ENCODE data around the gene ACSF2.

Gene ACSF2

GRCh38 chr17:50423553-50424159 lies 2.4 kb upstream of the ACSF2 start:
- no peak overlapping the region for H3K4me2 ChIP-seq (ENCODE audit: low read depth, low read length)

DNA sequence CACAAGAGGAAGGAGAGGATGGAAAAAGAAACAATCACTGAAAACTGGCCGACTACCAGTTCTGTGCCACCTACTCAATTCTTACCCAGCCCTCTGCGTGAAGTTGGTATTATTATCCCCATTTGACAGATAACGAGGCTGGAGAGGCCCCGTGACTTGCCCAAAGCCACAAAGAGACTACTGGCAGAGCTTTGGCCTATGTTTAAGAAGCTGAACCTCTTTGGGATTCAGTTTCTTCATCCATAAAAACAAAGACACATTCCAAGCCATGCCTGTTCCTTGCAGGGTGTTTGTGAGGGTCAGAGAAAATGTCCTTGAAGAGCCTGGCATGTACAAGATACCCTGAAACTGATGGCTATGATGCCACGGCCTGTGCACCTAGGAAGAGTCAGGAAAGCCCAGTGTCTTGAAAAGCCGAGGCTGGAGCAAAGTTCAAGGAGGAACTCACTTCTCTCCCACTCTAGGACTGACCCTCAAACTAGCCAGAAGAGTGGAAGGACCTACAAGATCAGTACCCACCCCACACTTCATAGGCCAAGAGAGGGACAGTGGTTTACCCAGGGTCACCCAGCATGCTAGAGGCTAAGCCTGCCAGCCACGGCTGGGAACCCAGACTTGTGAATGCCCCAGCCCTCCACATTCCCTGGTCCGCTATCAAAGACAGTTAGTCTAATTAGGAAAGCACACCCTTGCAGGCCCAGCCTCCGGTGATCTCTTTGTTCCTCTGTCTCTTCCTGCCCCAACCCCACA lies 1.6 kb upstream of the ACSF2 start:
- H4K20me1 ChIP-seq (ENCODE audit: insufficient read depth, low read length), result no peaks in the 10 kb centered on the region
- H2AFZ ChIP-seq (ENCODE audit: low read length), result no peak overlapping the region
- no peak overlapping the region for H3K27ac ChIP-seq (ENCODE audit: low read length)
- H3K4me2 ChIP-seq (ENCODE audit: low read depth, low read length), result no peak overlapping the region
- TF ChIP-seq, protein P1, sequence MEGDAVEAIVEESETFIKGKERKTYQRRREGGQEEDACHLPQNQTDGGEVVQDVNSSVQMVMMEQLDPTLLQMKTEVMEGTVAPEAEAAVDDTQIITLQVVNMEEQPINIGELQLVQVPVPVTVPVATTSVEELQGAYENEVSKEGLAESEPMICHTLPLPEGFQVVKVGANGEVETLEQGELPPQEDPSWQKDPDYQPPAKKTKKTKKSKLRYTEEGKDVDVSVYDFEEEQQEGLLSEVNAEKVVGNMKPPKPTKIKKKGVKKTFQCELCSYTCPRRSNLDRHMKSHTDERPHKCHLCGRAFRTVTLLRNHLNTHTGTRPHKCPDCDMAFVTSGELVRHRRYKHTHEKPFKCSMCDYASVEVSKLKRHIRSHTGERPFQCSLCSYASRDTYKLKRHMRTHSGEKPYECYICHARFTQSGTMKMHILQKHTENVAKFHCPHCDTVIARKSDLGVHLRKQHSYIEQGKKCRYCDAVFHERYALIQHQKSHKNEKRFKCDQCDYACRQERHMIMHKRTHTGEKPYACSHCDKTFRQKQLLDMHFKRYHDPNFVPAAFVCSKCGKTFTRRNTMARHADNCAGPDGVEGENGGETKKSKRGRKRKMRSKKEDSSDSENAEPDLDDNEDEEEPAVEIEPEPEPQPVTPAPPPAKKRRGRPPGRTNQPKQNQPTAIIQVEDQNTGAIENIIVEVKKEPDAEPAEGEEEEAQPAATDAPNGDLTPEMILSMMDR (IDR thresholded peaks at IDR 0.05; ENCODE audit: low read length), result no peak
- no peak for TF ChIP-seq EZH2phosphoT487 (IDR thresholded peaks at IDR 0.05; ENCODE audit: low read length)
- TF ChIP-seq EZH2 (optimal IDR thresholded peaks at IDR 0.05; ENCODE audit: low read depth, low read length), result no peak
- H3K9ac ChIP-seq (ENCODE audit: low read length), result no peak overlapping the region
- H3K79me2 ChIP-seq (ENCODE audit: low read length), result 0 out of 2 replicates have a peak, but pooled peaks cover 10% of the 10 kb centered on the region
- H3K36me3 ChIP-seq (replicated peaks; ENCODE audit: insufficient read depth, low read length), result no peaks in the 10 kb centered on the region
- H3F3A ChIP-seq (ENCODE audit: insufficient read depth, low read length), result peaks cover 13% of the 10 kb centered on the region
- no peak for DNase-seq
- no peak overlapping the region for H3K4me3 ChIP-seq (ENCODE audit: low read length)
- H3K9me3 ChIP-seq (replicated peaks; ENCODE audit: insufficient read depth, low read length), result no peaks in the 10 kb centered on the region
- no peaks in the 10 kb centered on the region for H3K27me3 ChIP-seq (replicated peaks; ENCODE audit: insufficient read depth, low read length)
- H3K9me2 ChIP-seq (replicated peaks; ENCODE audit: insufficient read depth, low read length), result no peaks in the 10 kb centered on the region
- H3K4me1 ChIP-seq (ENCODE audit: low read length), result peaks cover 17% of the 10 kb centered on the region

More at GRCh38 chr17:50423553-50424159, 2.4 kb upstream of the ACSF2 start:
- Histone ChIP-seq H3K36me3 (replicated peaks; ENCODE audit: insufficient read depth, low read length) (no peaks in the 10 kb centered on the region), H3F3A (ENCODE audit: insufficient read depth, low read length) (peaks cover 13% of the 10 kb centered on the region), H3K27ac (ENCODE audit: low read length) (no peak overlapping the region), H4K20me1 (ENCODE audit: insufficient read depth, low read length) (no peaks in the 10 kb centered on the region), H2AFZ (ENCODE audit: low read length) (no peak overlapping the region), H3K79me2 (ENCODE audit: low read length) (0 out of 2 replicates have a peak, but pooled peaks cover 5% of the 10 kb centered on the region), H3K9me3 (replicated peaks; ENCODE audit: insufficient read depth, low read length) (no peaks in the 10 kb centered on the region), H3K9ac (ENCODE audit: low read length) (no peak overlapping the region), H3K4me3 (ENCODE audit: low read length) (no peak overlapping the region), H3K27me3 (replicated peaks; ENCODE audit: insufficient read depth, low read length) (no peaks in the 10 kb centered on the region), H3K4me1 (ENCODE audit: low read length) (peaks cover 17% of the 10 kb centered on the region), H3K9me2 (replicated peaks; ENCODE audit: insufficient read depth, low read length) (no peaks in the 10 kb centered on the region)
- TF ChIP-seq EZH2phosphoT487 (IDR thresholded peaks at IDR 0.05; ENCODE audit: low read length) (no peak), EZH2 (optimal IDR thresholded peaks at IDR 0.05; ENCODE audit: low read depth, low read length) (no peak)
- TF ChIP-seq, protein P1 (IDR thresholded peaks at IDR 0.05; ENCODE audit: low read length), result no peak
- no peak for DNase-seq

DNA sequence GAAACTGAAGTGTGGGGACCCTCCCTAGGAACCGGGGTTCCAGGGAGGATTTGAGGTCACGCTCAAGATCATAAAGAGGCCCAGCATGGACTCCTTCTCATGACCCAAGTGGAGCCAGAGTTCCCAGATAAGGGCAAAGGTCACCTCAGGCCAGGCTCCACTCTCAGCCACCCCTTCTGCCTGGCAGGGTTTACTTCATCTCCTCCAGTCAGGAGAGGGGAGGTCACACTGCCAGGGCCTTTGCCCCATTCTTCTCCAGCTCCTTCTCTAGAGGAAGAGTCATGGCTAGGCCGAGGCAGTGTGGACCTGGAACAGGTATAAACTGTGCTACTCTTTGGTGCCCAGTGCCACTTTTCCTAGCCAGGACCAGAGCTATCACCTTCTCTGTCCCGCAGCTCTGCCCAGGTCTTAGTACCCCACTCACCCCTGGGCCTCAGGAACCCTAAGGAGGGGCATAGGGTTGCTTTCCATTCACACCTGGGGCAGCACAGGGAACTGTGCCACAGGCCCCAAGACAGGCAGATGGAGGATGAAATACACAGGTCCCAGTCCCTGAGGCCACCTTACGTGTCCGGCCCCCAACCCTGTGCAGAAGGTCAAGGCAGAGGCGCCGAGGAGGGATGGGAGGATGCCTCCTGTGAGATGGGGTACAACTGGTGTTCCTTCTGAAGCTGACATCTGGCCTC lies 879 bp upstream of the ACSF2 start:
- H3K79me2 ChIP-seq (ENCODE audit: low read length), result 0 out of 2 replicates have a peak, but pooled peaks cover 10% of the 10 kb centered on the region
- H3K4me1 ChIP-seq (ENCODE audit: low read length), result peaks cover 17% of the 10 kb centered on the region
- no peak overlapping the region for H3K27ac ChIP-seq (ENCODE audit: low read length)
- H3F3A ChIP-seq (ENCODE audit: insufficient read depth, low read length), result peaks cover 13% of the 10 kb centered on the region
- H2AFZ ChIP-seq (ENCODE audit: low read length), result peak overlapping the region; percentile 93
- H3K9me3 ChIP-seq (replicated peaks; ENCODE audit: insufficient read depth, low read length), result no peaks in the 10 kb centered on the region
- peak overlapping the region; percentile 48; the same call in 1 of the 2 replicates for H3K9ac ChIP-seq (ENCODE audit: low read length)
- peak overlapping the region; percentile 90 for H3K4me2 ChIP-seq (ENCODE audit: low read depth, low read length)
- H3K4me3 ChIP-seq (ENCODE audit: low read length), result peak overlapping the region; percentile 66
- no peaks in the 10 kb centered on the region for H4K20me1 ChIP-seq (ENCODE audit: insufficient read depth, low read length)
- no peak for TF ChIP-seq EZH2 (optimal IDR thresholded peaks at IDR 0.05; ENCODE audit: low read depth, low read length)
- TF ChIP-seq, protein P1 (IDR thresholded peaks at IDR 0.05; ENCODE audit: low read length), result no peak
- no peak for TF ChIP-seq EZH2phosphoT487 (IDR thresholded peaks at IDR 0.05; ENCODE audit: low read length)
- H3K9me2 ChIP-seq (replicated peaks; ENCODE audit: insufficient read depth, low read length), result no peaks in the 10 kb centered on the region
- H3K27me3 ChIP-seq (replicated peaks; ENCODE audit: insufficient read depth, low read length), result no peaks in the 10 kb centered on the region
- no peak for DNase-seq
- no peaks in the 10 kb centered on the region for H3K36me3 ChIP-seq (replicated peaks; ENCODE audit: insufficient read depth, low read length)
